Astrocyte (in vitro differentiated cells and primary cell): ENCODE results near the gene NCBP3.

ENCODE experiments used
- CTCF ChIP-seq: IDR thresholded peaks from 2 replicates; pipeline ENCODE4 v1.5.1; 2011; ENCODE audit warnings: low read depth, mild to moderate bottlenecking, inconsistent platforms, low read length, moderate library complexity; ENCODE audit not compliant: insufficient read depth
- EZH2 ChIP-seq: IDR thresholded peaks from 2 replicates; pipeline ENCODE4 v1.6.1; 2012; ENCODE audit warnings: mild to moderate bottlenecking, low read length, inconsistent platforms; ENCODE audit not compliant: insufficient read depth

DNA sequence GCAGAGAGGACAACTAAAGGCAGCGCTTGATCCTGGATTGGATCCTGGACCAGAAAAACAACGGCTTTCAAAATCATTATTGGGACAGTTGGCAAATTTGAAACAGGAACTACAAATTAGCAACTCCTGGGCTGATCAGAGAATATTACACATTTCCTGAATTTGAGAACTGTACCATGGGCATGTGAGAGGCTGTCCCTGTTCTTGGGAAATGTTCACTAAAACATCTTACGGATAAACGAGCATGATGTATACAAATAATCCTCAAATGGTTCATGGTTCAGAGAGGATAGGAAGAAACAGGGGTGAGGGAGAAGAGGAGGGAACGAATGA, 42.8 kb downstream of the NCBP3 start:
- TF ChIP-seq EZH2: no peak
- TF ChIP-seq CTCF: no peak
